CD4-positive, CD25-positive, alpha-beta regulatory T cell (primary cell): ENCODE results near the gene RIN1. TPM values are rescaled to one million over a fixed set of nuclear protein-coding genes. Genes with fewer than 3 reads are reported as not detected.
A peak's percentile ranks its signal among the peaks of the same experiment; 100 is the strongest.

Experiments
- ATAC-seq, 2 donors: fragments of 150-1000 bp; cut with Tn5 transposase; one replicate each; pipeline ENCODE4 v1.10.0; 2021; ENCODE audit warnings: low read depth in 2 of 2, moderate number of reproducible peaks in 2 of 2, moderate library complexity in 1 of 2
- DNase-seq, 3 donors: peaks; one replicate each; pipeline versions ENCODE4 v3.0.0 to v3.0.0-alpha.2; 2012 to 2022; ENCODE audit warnings: mixed read lengths in 1 of 3
- H3K27ac ChIP-seq: one replicate; pipeline ENCODE4 v1.7.0; 2013; ENCODE audit warnings: mild to moderate bottlenecking, low read length; ENCODE audit not compliant: insufficient read depth, poor library complexity, severe bottlenecking
- H3K27me3 ChIP-seq: one replicate; pipeline ENCODE4 v1.7.0; 2013; ENCODE audit warnings: low read length; ENCODE audit not compliant: control insufficient read depth, insufficient read depth
- H3K36me3 ChIP-seq: one replicate; pipeline ENCODE4 v1.7.0; 2013; ENCODE audit warnings: mild to moderate bottlenecking, low read length, moderate library complexity; ENCODE audit not compliant: control insufficient read depth, insufficient read depth
- H3K4me1 ChIP-seq: 2 replicates; pipeline ENCODE4 v1.7.0; 2013; ENCODE audit warnings: mild to moderate bottlenecking, low read length; ENCODE audit not compliant: insufficient read depth, control insufficient read depth, poor library complexity, severe bottlenecking
- H3K4me3 ChIP-seq: one replicate; pipeline ENCODE4 v1.7.0; 2013; ENCODE audit warnings: low read depth, mild to moderate bottlenecking, low read length, moderate library complexity
- H3K9me3 ChIP-seq, 2 experiments: 1 replicate in 1 of 2; 2 replicates in 1 of 2; pipeline ENCODE4 v1.7.0; 2013; ENCODE audit warnings: low read length in 2 of 2, mild to moderate bottlenecking in 1 of 2, moderate library complexity in 1 of 2; ENCODE audit not compliant: control insufficient read depth in 2 of 2
- H3K27ac Mint-ChIP-seq, 3 donors: one replicate each; pipeline ENCODE4 v1.8.0; 2020 to 2022; ENCODE audit warnings: mild to moderate bottlenecking in 3 of 3, mixed read lengths in 3 of 3, moderate library complexity in 2 of 3
- H3K27me3 Mint-ChIP-seq: one replicate; pipeline ENCODE4 v1.8.0; 2022; ENCODE audit warnings: mild to moderate bottlenecking, mixed read lengths
- H3K36me3 Mint-ChIP-seq: one replicate; pipeline ENCODE4 v1.8.0; 2020; ENCODE audit warnings: mixed read lengths
- H3K4me1 Mint-ChIP-seq, 4 donors: one replicate each; pipeline ENCODE4 v1.8.0; 2020 to 2022; ENCODE audit warnings: mixed read lengths in 4 of 4, mild to moderate bottlenecking in 1 of 4
- H3K4me3 Mint-ChIP-seq, 4 donors: one replicate each; pipeline ENCODE4 v1.8.0; 2020 to 2022; ENCODE audit warnings: mild to moderate bottlenecking in 4 of 4, mixed read lengths in 4 of 4, moderate library complexity in 3 of 4
- H3K9me3 Mint-ChIP-seq, 7 donors: one replicate each; pipeline ENCODE4 v1.8.0; 2020 to 2022; ENCODE audit warnings: mixed read lengths in 7 of 7, mild to moderate bottlenecking in 3 of 7, moderate library complexity in 2 of 7
- polyA plus RNA-seq, 4 donors: library from polyadenylated mRNA; unstranded; fragments of 300-500 nt; fragmentation: Illumina TruSeq; gene quantifications; one replicate each; pipeline ENCODE4 v1.2.3, GENCODE V29; 2021
- total RNA-seq: library from RNA; stranded (reverse); gene quantifications from one replicate; pipeline ENCODE4 v1.2.3, GENCODE V29; 2022

The RIN1 gene
- total and polyA plus RNA-seq, 5 donors from 2014 or later: 0.33 to 1.0 (median 0.92) TPM

DNA sequence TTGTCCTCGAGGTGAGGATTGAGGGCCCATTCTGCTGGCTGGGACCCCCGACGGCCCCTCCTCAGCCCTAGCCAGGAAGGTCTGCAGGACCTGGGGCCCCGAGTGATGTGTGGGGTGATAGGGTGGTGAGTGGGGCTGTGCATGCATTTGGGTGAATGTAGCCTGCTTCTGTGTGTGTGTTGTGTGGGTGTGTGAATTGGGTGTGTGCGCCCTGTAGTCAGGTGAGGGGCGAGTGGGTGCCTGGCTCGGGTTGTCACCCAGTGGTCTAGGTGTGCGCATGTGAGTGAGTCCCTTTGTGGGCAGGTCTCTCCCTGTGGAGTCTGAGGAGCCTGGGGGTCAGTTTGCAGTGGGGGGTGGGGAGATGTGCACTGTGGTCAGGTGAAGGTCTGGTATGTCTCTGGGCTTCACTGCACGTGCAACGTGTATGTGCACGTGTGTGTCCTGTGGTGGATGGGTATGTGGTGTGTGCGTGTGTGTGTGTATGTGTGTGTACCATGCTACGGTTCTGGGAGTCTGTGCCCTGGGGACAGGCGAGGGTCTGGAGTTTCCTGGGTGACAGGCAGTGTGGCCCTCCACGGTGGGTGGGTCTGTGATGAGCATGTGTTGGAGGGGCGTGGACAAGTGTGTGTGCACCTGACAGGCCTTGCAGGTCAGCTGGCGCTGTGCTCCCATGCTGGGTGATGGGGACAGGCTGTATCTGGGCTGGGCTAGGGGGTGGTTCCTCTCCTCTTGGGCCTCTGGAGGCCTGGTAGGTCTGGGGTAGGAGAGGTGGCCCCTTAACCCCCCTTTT, 43.5 kb downstream of the RIN1 start:
- DNase-seq: no peak
- Mint-ChIP-seq H3K36me3 (no peaks in the 10 kb centered on the region), H3K4me3 (peak overlapping the region; percentile 56 to 73 (median 60)), H3K4me1 (peaks cover 11 to 36% (median 17%) of the 10 kb centered on the region in 4 donors), H3K9me3 (peaks cover 0 to 1% (median 0%) of the 10 kb centered on the region in 7 donors), H3K27me3 (peaks cover 30% of the 10 kb centered on the region), H3K27ac (peak overlapping the region in 2 of 3 donors; percentile 42 to 86)
- ATAC-seq: no peak
- H3K4me3 ChIP-seq: no peak overlapping the region
- no peaks in the 10 kb centered on the region for H3K36me3 ChIP-seq
- peaks cover 12% of the 10 kb centered on the region for H3K27me3 ChIP-seq
- no peaks in the 10 kb centered on the region for H3K9me3 ChIP-seq
- H3K27ac ChIP-seq: no peak overlapping the region
- H3K4me1 ChIP-seq: peaks cover 31% of the 10 kb centered on the region

DNA sequence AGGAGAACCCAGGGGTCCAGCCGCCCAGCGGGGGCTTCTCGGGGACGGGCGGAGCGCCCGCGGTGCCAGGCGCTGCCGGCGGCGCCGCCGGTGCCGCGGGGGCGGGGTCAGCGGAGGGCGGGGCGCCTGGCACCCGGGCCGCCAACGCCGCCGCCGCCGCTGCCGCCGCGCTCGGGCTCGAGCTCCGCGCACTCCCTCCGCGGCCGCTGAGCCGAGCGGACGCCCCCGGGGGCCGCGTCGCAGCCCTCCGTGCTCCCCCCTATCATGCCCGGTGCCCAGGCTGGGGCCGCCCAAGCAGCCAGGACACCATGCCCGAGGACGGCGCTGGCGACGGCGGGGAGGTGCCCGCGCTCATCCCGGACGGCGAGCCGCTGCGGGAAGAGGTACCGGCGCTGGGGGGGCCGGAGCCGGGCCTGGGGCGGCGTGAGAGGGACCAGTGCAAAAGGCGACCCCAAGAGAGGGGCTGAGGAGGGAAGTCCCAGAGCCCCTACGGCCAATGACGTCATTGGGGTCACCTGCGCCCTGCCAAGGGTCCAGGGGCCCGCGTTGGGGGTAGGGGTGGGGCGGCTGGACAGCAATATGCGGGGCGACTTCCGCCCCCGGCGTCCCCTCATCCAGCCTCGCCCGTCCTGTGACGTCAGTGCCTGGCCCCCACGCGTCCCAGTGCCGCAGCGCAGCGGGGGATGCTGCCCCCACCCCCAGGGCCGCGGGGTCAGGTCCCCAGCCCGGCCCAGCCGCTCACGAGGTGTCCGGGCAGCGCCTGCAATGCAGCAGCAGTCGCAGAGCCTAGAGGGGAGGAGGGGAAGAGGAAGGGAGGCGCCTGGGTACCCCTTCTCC, 44.3 kb downstream of the RIN1 start, which contains the start of gene TMEM151A:
Gene TMEM151A, plus strand, starts transcription at position 189 of the 837 bp plus-strand sequence. Its CDS starts 120 bp downstream, at position 309.
- peak within 1 kb of the TSS in 2 of 3 donors; percentile 42 to 90 for H3K27ac Mint-ChIP-seq
- peaks cover 0 to 1% (median 0%) of the 10 kb centered on the region in 7 donors for H3K9me3 Mint-ChIP-seq
- no peaks in the 10 kb centered on the region for H3K36me3 ChIP-seq
- peaks cover 37% of the 10 kb centered on the region for H3K4me1 ChIP-seq
- no peaks in the 10 kb centered on the region for H3K36me3 Mint-ChIP-seq
- peaks cover 30% of the 10 kb centered on the region for H3K27me3 Mint-ChIP-seq
- no peak for ATAC-seq
- H3K4me3 ChIP-seq: no peak within 1 kb of the TSS
- peaks cover 12% of the 10 kb centered on the region for H3K27me3 ChIP-seq
- H3K4me3 Mint-ChIP-seq: peak within 1 kb of the TSS; percentile 78 to 92 (median 89)
- DNase-seq: no peak
- no peak within 1 kb of the TSS for H3K27ac ChIP-seq
- peaks cover 11 to 44% (median 19%) of the 10 kb centered on the region in 4 donors for H3K4me1 Mint-ChIP-seq
- no peaks in the 10 kb centered on the region for H3K9me3 ChIP-seq

DNA sequence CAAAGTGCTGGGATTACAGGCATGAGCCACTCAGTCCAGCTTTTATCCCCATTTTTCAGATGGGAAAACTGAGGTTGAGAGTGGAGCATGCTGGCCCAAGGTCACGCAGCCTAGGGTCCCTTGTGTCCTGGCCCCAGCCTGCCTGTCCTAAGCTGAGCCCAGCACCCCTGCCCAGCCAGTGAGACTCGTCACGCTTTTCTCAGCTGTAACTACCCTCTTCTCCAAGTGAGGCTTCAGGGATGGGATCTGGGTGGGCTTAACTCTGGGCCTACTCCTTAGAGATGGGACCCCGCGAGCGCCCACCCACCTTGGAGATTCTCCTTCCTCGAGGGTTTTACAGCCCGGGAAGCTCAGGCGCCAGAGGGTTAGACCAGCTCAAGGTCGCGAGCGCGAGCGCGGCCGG, 44.9 kb downstream of the RIN1 start:
- no peak overlapping the region for H3K27ac ChIP-seq
- H3K4me1 Mint-ChIP-seq: peaks cover 11 to 48% (median 19%) of the 10 kb centered on the region in 4 donors
- H3K27me3 Mint-ChIP-seq: peaks cover 30% of the 10 kb centered on the region
- H3K4me1 ChIP-seq: peaks cover 37% of the 10 kb centered on the region
- H3K36me3 Mint-ChIP-seq: no peaks in the 10 kb centered on the region
- ATAC-seq (no peak), DNase-seq (no peak)
- H3K4me3 Mint-ChIP-seq: peak overlapping the region in 3 of 4 donors; percentile 63 to 92 (median 88)
- H3K9me3 ChIP-seq: no peaks in the 10 kb centered on the region
- H3K9me3 Mint-ChIP-seq: peaks cover 0 to 1% (median 0%) of the 10 kb centered on the region in 7 donors
- H3K27me3 ChIP-seq: peaks cover 12% of the 10 kb centered on the region
- no peaks in the 10 kb centered on the region for H3K36me3 ChIP-seq
- H3K4me3 ChIP-seq: no peak overlapping the region
- H3K27ac Mint-ChIP-seq: no peak overlapping the region

DNA sequence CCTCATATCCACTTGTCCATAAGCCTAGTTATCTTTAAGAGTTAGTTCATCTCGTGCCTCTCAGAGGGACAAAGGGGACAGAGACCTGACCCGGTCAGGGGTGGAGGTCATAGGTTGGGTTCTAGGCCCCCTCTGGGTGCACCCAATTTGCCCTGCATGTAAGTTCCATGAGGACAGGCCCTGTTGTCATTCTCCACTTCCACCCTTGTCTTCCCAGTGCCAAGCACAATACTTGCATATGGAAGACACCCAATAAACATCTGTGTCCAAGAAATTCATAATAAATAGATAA, 46.0 kb downstream of the RIN1 start:
- peaks cover 12% of the 10 kb centered on the region for H3K27me3 ChIP-seq
- ATAC-seq (no peak), DNase-seq (no peak)
- H3K4me1 Mint-ChIP-seq: peaks cover 11 to 48% (median 19%) of the 10 kb centered on the region in 4 donors
- H3K36me3 Mint-ChIP-seq: no peaks in the 10 kb centered on the region
- no peaks in the 10 kb centered on the region for H3K9me3 ChIP-seq
- H3K27ac ChIP-seq: no peak overlapping the region
- peaks cover 0 to 1% (median 0%) of the 10 kb centered on the region in 7 donors for H3K9me3 Mint-ChIP-seq
- H3K27ac Mint-ChIP-seq: no peak overlapping the region
- no peak overlapping the region for H3K4me3 ChIP-seq
- H3K4me1 ChIP-seq: peaks cover 37% of the 10 kb centered on the region
- H3K27me3 Mint-ChIP-seq: peaks cover 30% of the 10 kb centered on the region
- H3K4me3 Mint-ChIP-seq: peak overlapping the region; percentile 78 to 92 (median 89)
- no peaks in the 10 kb centered on the region for H3K36me3 ChIP-seq

DNA sequence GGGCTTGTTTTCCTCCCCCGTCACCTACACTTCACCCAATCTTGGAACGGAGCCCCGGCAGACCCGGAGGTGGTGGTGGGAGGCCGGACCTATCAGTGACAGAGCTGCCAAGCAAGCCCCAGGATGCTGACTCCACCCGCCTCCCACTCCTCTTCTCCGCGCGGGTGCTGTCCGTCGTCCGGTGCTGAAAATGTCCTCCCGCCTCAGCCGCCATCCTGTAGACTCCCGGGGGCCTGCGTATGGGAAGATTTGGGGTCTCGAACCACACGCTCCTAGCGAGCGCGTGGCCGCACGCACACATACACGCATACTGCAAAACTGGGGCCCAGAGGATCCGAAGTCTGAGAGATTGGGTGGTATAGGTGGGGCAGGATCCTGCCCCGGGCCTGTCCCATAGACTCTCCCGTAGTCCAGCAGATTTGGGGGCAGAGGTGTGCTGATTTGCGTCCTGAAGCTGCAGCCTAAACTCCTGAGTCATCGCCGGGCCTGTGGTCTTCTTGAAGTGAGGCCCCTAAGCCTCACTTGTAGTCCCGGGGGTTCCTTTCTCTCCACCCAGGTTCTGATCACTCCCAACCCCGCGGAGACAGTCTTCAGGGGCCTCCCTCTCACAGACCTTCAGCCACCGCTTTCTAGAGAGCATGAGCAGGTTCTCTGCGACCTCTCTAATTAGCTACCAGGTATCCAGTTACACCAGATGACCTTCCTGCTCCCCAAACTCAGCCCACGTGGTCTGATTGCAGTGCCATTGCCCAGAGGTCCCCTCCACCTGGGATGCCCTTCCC, 46.5 kb downstream of the RIN1 start:
- Mint-ChIP-seq H3K27me3 (peaks cover 30% of the 10 kb centered on the region), H3K9me3 (peaks cover 0 to 1% (median 0%) of the 10 kb centered on the region in 7 donors), H3K4me1 (peaks cover 11 to 48% (median 19%) of the 10 kb centered on the region in 4 donors), H3K27ac (peak overlapping the region; percentile 91 to 97 (median 94)), H3K36me3 (no peaks in the 10 kb centered on the region), H3K4me3 (peak overlapping the region; percentile 88 to 92 (median 90))
- Histone ChIP-seq H3K4me1 (peaks cover 37% of the 10 kb centered on the region), H3K4me3 (peak overlapping the region; percentile 69), H3K27me3 (peaks cover 12% of the 10 kb centered on the region), H3K36me3 (no peaks in the 10 kb centered on the region), H3K9me3 (no peaks in the 10 kb centered on the region), H3K27ac (peak overlapping the region; percentile 80)
- peak in 1 of 3 donors; percentile 86 for DNase-seq
- peak; percentile 42 to 46 for ATAC-seq

DNA sequence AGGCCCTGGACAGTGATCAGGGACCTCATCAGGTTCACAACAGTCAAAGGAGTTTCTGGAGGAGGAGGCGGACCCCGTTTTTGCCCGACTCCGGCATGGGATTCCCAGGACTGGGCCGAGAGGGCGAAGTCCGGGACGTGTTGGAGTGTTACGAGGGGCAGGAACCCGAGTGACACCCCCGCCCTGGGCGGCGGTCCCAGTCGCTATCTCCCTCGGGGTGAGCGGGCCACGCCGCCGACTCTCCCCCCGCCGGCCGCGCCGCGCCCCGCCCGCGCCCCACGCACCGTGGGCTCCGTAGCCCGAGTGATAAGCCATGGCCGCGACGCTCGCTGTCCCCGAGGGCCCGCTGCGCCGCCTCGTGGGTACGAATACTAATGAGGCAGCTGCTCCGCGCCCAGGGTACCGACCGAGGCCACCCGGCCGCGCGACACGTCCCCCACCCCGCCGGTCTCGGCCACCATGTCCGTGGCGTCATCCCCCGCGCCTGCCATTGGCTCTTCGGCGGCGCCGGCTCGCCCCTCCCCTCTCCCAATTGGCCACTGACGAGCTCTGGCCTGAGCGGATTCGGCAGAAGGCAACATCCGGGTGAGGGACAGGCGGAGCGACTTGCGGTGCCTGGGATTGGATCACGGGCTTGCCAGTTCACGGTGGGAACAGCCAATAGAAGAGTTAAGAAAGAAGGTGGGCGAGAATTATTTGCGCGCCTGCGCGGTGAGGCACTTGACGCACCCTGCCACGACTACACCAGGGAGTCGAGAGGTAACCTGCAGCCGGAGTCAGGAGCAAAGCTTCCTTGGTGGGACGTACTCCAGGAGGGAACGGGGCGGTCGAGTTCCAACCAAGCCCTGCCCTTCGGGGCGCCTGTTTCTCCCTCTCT, 47.3 kb downstream of the RIN1 start, which contains the start of gene YIF1A:
Gene YIF1A, minus strand, starts transcription at position 473 of the 877 bp plus-strand sequence. Its CDS starts 158 bp downstream, at position 315.
- Histone ChIP-seq H3K36me3 (no peaks in the 10 kb centered on the region), H3K4me3 (peak within 1 kb of the TSS; percentile 88), H3K27ac (peak within 1 kb of the TSS; percentile 80), H3K9me3 (no peaks in the 10 kb centered on the region), H3K4me1 (peaks cover 37% of the 10 kb centered on the region), H3K27me3 (peaks cover 12% of the 10 kb centered on the region)
- peaks cover 30% of the 10 kb centered on the region for H3K27me3 Mint-ChIP-seq
- ATAC-seq (peak; percentile 95), DNase-seq (peak; percentile 99)
- H3K9me3 Mint-ChIP-seq: peaks cover 0 to 1% (median 0%) of the 10 kb centered on the region in 7 donors
- H3K4me1 Mint-ChIP-seq: peaks cover 11 to 48% (median 19%) of the 10 kb centered on the region in 4 donors
- H3K27ac Mint-ChIP-seq: peak within 1 kb of the TSS; percentile 91 to 97 (median 94)
- no peaks in the 10 kb centered on the region for H3K36me3 Mint-ChIP-seq
- peak within 1 kb of the TSS; percentile 88 to 92 (median 90) for H3K4me3 Mint-ChIP-seq
